OCI-LY7 (cell line): ENCODE data around the gene CDH6. TPM values are rescaled to one million over a fixed set of nuclear protein-coding genes. Genes with fewer than 3 reads are reported as not detected.

Source experiments
- BruUV-seq: library from RNA; stranded (reverse); fragments of 400-500 nt; replicated peaks from 2 replicates; lab custom pipeline; 2021; lab: Mats Ljungman, UMichigan
- CTCF ChIA-PET: fragments of 300-600 bp; sonication (Branson Sonifier 250); formaldehyde crosslinking; loops from one replicate; lab custom pipeline; 2022; ENCODE audit warnings: antibody characterized with exemption; ENCODE audit not compliant: unreplicated experiment; lab: Charles Lee
- POLR2A ChIA-PET: fragments of 300-600 bp; sonication (Branson Sonifier 250); formaldehyde crosslinking; loops from one replicate; lab custom pipeline; 2022; ENCODE audit warnings: antibody characterized with exemption; lab: Charles Lee
- DNase-seq: peaks from one replicate; pipeline ENCODE4 v3.0.0-alpha.2; 2015; ENCODE audit warnings: low spot score
- H2AFZ ChIP-seq: fragments of 200-600 bp; sonication (generic), shearing (Covaris generic); 2 replicates; pipeline ENCODE4 v1.6.1; 2014; ENCODE audit warnings: mild to moderate bottlenecking, antibody characterized with exemption, low read length, moderate library complexity
- H3K27ac ChIP-seq: fragments of 200-600 bp; sonication (generic); 2 replicates; pipeline ENCODE4 v1.5.1; 2014; ENCODE audit warnings: mixed run types, low read depth, mild to moderate bottlenecking, moderate library complexity, low read length, inconsistent platforms; ENCODE audit not compliant: poor library complexity, severe bottlenecking
- H3K36me3 ChIP-seq: fragments of 200-600 bp; sonication (generic); 2 replicates; pipeline ENCODE4 v1.6.1; 2014; ENCODE audit warnings: mild to moderate bottlenecking, antibody characterized with exemption, low read length, moderate library complexity, mixed read lengths; ENCODE audit not compliant: insufficient read depth
- H3K4me1 ChIP-seq: fragments of 200-600 bp; sonication (generic); 2 replicates; pipeline ENCODE4 v1.5.1; 2014; ENCODE audit warnings: mild to moderate bottlenecking, low read length; ENCODE audit not compliant: insufficient read depth, poor library complexity, severe bottlenecking
- H3K4me2 ChIP-seq: fragments of 200-600 bp; sonication (generic); 2 replicates; pipeline ENCODE4 v1.6.1; 2014; ENCODE audit warnings: mild to moderate bottlenecking, low read length
- H3K4me3 ChIP-seq: fragments of 200-600 bp; sonication (generic); 2 replicates; pipeline ENCODE4 v1.5.1; 2014; ENCODE audit warnings: mild to moderate bottlenecking, low read depth, low read length; ENCODE audit not compliant: poor library complexity, severe bottlenecking
- H3K79me2 ChIP-seq: fragments of 200-600 bp; sonication (generic); 2 replicates; pipeline ENCODE4 v1.6.1; 2016; ENCODE audit warnings: low read depth, mild to moderate bottlenecking, low read length, moderate library complexity, mixed read lengths; ENCODE audit not compliant: insufficient read depth
- H3K9me2 ChIP-seq: fragments of 200-600 bp; sonication (generic); 2 replicates; pipeline ENCODE4 v1.6.1; 2016; ENCODE audit warnings: mild to moderate bottlenecking, low read length, mixed read lengths; ENCODE audit not compliant: insufficient read depth
- H3K9me3 ChIP-seq: fragments of 200-600 bp; sonication (generic); 2 replicates; pipeline ENCODE4 v1.6.1; 2014; ENCODE audit warnings: mild to moderate bottlenecking, mixed run types, low read length, mixed read lengths
- H4K20me1 ChIP-seq: fragments of 200-600 bp; sonication (generic); 2 replicates; pipeline ENCODE4 v1.6.1; 2014; ENCODE audit warnings: mild to moderate bottlenecking, antibody characterized with exemption, low read length, moderate library complexity, mixed read lengths; ENCODE audit not compliant: insufficient read depth
- CTCF ChIP-seq: fragments of 200-600 bp; sonication (generic); conservative IDR thresholded peaks from 2 replicates; pipeline ENCODE4 v1.5.1; 2014; ENCODE audit warnings: mild to moderate bottlenecking, antibody characterized with exemption, low read length, moderate library complexity, mixed read lengths
- EZH2phosphoT487 ChIP-seq: fragments of 200-600 bp; sonication (generic); IDR thresholded peaks from 2 replicates; pipeline ENCODE4 v1.6.1; 2018; ENCODE audit warnings: low read depth, borderline replicate concordance, mild to moderate bottlenecking, mixed run types, antibody characterized with exemption, low read length, moderate library complexity, mixed read lengths
- intact Hi-C: fragments of 100-400 bp; cut with micrococcal nuclease; formaldehyde crosslinking; loops from one replicate; pipeline ENCODE4 v1.10.0; 2022; ENCODE audit not compliant: unreplicated experiment
- total RNA-seq, 2 experiments: library from RNA; depleted of rRNA in 1 of 2; stranded (reverse); fragments of >200 nt in 1 of 2; shearing (Covaris generic) in 1 of 2; gene quantifications; 2 replicates each; pipeline ENCODE4 v1.2.3, GENCODE V29; 2014 to 2022

CDH6 gene
- total RNA-seq, 2 experiments from 2014 or later: not detected

GRCh38 chr5:31268256-31268655, 74.8 kb downstream of the CDH6 start:
- Histone ChIP-seq H3K9me3 (no peaks in the 10 kb centered on the region), H3K4me2 (no peak overlapping the region), H2AFZ (no peak overlapping the region), H3K27ac (no peak overlapping the region), H3K4me1 (no peaks in the 10 kb centered on the region), H3K79me2 (no peaks in the 10 kb centered on the region), H4K20me1 (no peaks in the 10 kb centered on the region), H3K4me3 (no peak overlapping the region), H3K9me2 (no peaks in the 10 kb centered on the region), H3K36me3 (no peaks in the 10 kb centered on the region)
- BruUV-seq: no TSS peak
- no peak for DNase-seq
- CTCF ChIA-PET: no interaction called here
- intact Hi-C loops: no loop called here
- POLR2A ChIA-PET: interaction anchor here (0.7 kb wide), 1 partner anchor 169 kb away, joined by 3 read pairs; no protein-coding TSS in a partner anchor
- no peak for TF ChIP-seq CTCF
- TF ChIP-seq EZH2phosphoT487: no peak

GRCh38 chr5:31268686-31269085, 75.2 kb downstream of the CDH6 start:
- TF ChIP-seq CTCF: no peak
- TF ChIP-seq EZH2phosphoT487: no peak
- DNase-seq: no peak
- H3K79me2 ChIP-seq: no peaks in the 10 kb centered on the region
- no TSS peak for BruUV-seq
- H3K27ac ChIP-seq: no peak overlapping the region
- H3K4me3 ChIP-seq: no peak overlapping the region
- H4K20me1 ChIP-seq: no peaks in the 10 kb centered on the region
- intact Hi-C loops: no loop called here
- H3K36me3 ChIP-seq: no peaks in the 10 kb centered on the region
- ChIA-PET POLR2A (interaction anchor here (0.6 to 0.7 kb wide), 2 partner anchors 9 to 168 kb away, joined by 3 to 5 read pairs; no protein-coding TSS in a partner anchor), CTCF (no interaction called here)
- H3K9me2 ChIP-seq: no peaks in the 10 kb centered on the region
- no peaks in the 10 kb centered on the region for H3K9me3 ChIP-seq
- H3K4me2 ChIP-seq: no peak overlapping the region
- no peak overlapping the region for H2AFZ ChIP-seq
- no peaks in the 10 kb centered on the region for H3K4me1 ChIP-seq

- TF ChIP-seq EZH2phosphoT487: no peak
- TF ChIP-seq CTCF: no peak
- H3K79me2 ChIP-seq: no peaks in the 10 kb centered on the region
- H2AFZ ChIP-seq: no peak overlapping the region
- no peaks in the 10 kb centered on the region for H3K9me3 ChIP-seq
- no peaks in the 10 kb centered on the region for H4K20me1 ChIP-seq
- no peak overlapping the region for H3K27ac ChIP-seq
- no peak overlapping the region for H3K4me2 ChIP-seq
- H3K4me1 ChIP-seq: no peaks in the 10 kb centered on the region
- CTCF ChIA-PET: no interaction called here
- BruUV-seq: no TSS peak
- H3K36me3 ChIP-seq: no peaks in the 10 kb centered on the region
- H3K4me3 ChIP-seq: no peak overlapping the region
- POLR2A ChIA-PET: interaction anchor here (0.6 kb wide), 1 partner anchor 8 kb away, joined by 5 read pairs; no protein-coding TSS in a partner anchor
- intact Hi-C loops: no loop called here
- H3K9me2 ChIP-seq: no peaks in the 10 kb centered on the region
- DNase-seq: no peak
Measured at GRCh38 chr5:31269259-31269658, 75.8 kb downstream of the CDH6 start.
